Stimulated activated CD8-positive, alpha-beta memory T cell treated with anti-CD3 and anti-CD28 coated beads, Interleukin-4, amount 100 ng/mL, for 1 hour (primary cell): Measurements from ENCODE around the gene SSTR3.
A peak's percentile ranks its signal among the peaks of the same experiment; 100 is the strongest.
"Not testable (repeated sequence)": the region's sequence is repeated elsewhere in the genome, so short reads cannot be mapped to it uniquely, and the experiment has no call there.

ENCODE experiments used
- DNase-seq, 2 donors: peaks; one replicate each; pipeline ENCODE4 v3.0.0-alpha.2; 2020; ENCODE audit warnings: low read depth in 2 of 2, low spot score in 1 of 2

The SSTR3 gene

GRCh38 chr22:37211866-37212173, 457 bp downstream of the SSTR3 start:
- no peak for DNase-seq

DNA sequence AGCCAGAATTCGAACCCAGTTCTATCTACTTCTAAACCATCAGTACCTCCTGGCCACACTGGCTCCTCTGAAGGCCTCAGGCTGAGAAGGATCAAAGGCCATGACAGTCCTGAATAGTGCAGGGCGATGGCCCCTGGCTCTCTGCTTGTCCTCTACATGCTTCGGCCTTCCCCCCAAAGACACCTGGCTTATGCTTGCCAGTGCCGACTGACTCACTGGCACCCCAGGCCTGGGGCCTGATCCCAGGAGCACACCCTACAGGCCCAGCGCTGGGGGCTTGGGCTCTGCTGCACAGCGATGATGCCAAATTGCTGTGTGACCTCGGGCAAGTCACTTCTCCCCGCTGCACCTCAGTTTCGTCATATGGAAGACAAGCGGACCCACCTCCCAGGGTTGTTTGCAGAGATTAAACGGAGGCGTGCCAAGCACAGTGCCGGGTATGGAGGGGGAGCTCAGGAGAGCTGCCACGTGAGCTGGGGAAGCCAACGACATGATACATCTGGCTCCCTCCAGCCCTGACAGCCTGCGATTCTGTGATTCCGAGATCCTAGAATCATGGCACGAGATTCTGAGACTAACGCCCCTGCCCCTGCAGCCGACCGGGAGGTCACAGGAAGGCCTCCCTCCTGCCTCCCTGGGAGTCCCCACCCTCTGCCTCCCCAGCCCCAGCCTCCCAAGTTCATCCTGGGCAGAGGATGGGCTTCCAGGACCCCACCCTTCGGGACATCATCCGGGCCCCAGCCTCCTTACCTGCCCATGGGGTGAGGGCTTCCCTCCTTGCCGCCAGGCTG, 1.0 kb downstream of the SSTR3 start:
- no peak for DNase-seq

GRCh38 chr22:37210041-37210803, 2.1 kb downstream of the SSTR3 start:
- no peak for DNase-seq

DNA sequence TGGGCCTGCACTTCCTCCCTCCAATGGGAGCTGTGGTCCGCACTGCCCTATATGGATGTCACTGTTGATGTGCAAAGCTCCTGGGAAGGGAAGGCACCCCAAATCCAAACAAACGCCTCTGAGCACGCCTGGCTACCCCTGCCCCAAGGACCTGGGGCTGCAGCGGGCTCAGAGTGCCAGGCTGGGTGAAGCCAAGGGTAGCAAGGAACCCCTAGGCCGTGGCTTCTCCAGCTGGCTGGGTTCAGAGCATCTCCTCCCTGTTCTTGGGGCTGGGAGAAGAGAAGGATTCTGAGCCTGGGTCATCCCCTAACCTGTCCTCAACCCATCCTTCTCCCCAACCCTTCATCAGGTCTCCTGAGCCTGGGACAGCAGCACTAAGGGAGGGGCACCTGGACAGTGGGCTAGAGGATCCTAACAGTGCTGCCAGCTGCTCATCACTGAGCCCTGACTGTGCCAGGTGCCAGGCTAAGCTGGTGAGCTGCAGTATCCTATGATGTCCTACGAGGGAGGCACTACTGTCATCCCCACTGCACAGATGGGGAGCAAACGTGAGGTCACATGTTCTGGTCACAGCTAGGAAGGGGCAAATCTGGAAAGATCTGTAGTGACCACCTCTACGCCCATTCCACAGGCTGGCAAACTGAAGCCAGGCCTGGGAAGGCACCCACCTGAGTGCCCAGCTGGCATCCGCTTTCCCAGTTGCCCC, 3.0 kb downstream of the SSTR3 start:
- DNase-seq: no peak

- DNase-seq: no peak
Measured at GRCh38 chr22:37208401-37209139, 3.7 kb downstream of the SSTR3 start.

- DNase-seq: no peak
Measured at GRCh38 chr22:37207981-37208380, 4.3 kb downstream of the SSTR3 start.

DNA sequence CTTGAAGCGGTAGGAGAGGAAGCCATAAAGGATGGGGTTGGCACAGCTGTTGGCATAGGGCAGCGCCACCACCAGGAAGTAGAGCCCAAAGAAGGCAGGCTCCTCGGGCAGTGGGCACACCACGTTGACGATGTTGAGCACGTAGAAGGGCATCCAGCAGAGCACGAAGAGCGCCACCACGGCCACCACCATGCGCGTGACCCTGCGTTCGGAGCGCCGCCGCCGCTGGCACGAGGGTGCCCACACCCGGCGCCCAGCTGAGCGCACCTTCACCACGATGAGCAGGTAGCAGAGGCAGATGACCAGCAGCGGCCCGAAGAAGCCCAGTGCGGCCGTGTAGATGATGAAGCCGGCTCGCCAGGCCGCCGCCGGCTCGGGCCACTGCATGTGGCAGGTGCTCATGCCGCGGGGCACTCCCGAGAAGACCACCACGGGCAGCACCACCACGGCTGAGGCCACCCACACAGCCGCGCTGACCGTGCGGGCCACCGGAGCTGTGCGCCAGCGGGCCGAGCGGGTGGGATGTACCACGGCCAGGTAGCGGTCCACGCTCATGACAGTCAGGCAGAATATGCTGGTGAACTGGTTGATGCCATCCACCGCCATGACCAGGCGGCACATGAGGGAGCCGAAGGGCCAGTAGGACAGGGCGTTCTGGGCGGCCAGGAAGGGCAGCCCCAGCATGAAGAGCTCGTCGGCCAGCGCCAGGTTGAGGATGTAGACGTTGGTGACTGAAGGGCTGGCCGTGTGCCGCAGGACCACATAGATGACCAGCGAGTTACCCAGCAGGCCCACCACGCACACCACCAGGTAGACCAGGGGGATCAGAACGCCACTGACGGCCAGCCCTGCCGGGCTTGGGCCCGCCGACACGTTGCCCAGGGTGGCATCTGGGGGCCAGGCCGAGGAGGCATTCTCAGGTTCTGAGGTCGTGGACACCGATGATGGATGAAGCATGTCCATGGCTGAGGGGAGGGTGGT, 5.1 kb downstream of the SSTR3 start:
- DNase-seq: no peak

DNA sequence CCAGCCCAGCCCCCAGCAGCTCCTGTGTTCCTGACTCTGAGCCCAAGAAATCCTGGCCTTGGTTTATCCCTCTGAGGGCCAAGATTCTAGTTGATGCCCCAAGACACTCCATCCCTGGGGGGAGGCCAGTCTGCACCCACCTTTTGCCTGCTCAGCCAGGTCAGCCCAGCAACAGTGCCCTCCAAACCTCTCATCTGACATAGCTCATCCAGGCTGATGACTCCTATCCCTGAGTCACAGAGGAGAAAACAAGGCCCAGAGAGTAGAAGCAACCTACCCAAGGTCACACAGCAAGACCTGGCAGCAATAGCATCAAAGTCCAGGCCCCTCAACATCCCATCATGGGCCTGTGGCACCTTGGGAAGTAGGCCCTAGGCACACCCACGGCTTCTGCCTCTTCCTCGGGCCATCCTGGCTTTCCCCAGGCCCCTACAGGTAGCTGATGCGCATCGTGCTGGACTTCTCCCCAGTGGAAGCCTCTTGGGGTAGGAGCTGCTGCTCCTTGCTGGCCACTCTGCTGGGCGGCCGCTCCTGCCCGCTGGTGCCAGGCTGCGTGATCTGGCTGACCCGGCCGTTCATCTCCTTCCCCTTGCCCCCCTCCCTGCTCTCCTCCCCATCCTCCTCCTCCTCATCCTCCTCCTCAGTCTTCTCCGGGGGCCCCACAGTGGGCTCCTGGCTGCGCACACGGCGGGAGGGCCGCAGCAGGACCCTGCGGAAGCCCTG, 6.0 kb downstream of the SSTR3 start:
- no peak for DNase-seq

GRCh38 chr22:37205046-37205445, 7.2 kb downstream of the SSTR3 start:
- DNase-seq: no peak

DNA sequence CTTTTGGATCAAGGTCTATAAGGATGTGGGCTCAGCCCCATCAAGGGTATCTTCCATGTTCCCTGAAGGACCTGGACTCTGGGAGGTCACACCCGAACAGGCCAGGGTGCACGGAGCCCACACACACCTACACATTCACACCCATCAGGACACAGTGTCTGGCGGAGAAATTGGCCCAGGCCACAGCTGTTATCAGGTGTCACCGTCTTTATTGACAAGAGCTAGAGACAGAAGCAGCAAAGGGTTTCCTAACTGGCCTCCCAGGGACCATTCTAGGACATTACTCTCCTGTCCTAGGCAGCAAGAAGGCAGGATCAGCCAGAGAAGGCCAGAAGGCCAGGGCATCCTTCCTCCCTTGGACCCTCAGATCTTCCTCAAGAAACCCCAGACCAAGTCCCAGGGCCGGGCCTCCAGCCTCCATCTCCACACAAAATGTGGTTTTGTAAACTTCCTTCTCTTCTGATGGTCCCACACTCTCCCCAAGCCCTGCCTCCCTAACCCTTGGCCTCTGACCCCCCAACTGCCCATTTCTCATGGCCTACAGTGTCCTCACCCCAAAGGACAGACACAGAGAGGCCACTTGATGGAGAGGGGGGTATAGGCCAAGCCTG, 8.1 kb downstream of the SSTR3 start:
- DNase-seq: no peak

- DNase-seq: no peak
Measured at GRCh38 chr22:37203354-37204044, 8.8 kb downstream of the SSTR3 start.

- no peak for DNase-seq
Measured at GRCh38 chr22:37202716-37203115, 9.6 kb downstream of the SSTR3 start.

- no peak for DNase-seq
Measured at GRCh38 chr22:37202001-37202555, 10.2 kb downstream of the SSTR3 start.

DNA sequence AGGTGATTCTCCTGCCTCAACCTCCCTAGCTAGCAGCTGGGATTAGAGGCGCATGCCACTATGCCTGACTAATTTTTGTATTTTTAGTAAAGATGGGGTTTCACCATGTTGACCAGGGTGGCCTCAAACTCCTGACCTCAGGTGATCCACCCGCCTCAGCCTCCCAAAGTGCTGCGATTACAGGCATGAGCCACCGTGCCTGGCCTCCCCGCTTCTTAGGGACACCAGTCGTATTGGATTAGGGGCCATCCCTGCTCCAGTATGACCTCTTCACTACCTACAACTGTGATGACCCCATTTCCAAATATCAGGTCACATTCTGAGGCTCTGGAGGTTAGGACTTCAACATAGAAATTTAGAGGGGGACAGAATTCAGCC, 10.8 kb downstream of the SSTR3 start:
- DNase-seq: not testable (repeated sequence)

- DNase-seq: no peak
Measured at GRCh38 chr22:37199760-37200108, 12.5 kb downstream of the SSTR3 start.

GRCh38 chr22:37199103-37199759, 13.0 kb downstream of the SSTR3 start:
- peak; percentile 94 to 97 for DNase-seq

DNA sequence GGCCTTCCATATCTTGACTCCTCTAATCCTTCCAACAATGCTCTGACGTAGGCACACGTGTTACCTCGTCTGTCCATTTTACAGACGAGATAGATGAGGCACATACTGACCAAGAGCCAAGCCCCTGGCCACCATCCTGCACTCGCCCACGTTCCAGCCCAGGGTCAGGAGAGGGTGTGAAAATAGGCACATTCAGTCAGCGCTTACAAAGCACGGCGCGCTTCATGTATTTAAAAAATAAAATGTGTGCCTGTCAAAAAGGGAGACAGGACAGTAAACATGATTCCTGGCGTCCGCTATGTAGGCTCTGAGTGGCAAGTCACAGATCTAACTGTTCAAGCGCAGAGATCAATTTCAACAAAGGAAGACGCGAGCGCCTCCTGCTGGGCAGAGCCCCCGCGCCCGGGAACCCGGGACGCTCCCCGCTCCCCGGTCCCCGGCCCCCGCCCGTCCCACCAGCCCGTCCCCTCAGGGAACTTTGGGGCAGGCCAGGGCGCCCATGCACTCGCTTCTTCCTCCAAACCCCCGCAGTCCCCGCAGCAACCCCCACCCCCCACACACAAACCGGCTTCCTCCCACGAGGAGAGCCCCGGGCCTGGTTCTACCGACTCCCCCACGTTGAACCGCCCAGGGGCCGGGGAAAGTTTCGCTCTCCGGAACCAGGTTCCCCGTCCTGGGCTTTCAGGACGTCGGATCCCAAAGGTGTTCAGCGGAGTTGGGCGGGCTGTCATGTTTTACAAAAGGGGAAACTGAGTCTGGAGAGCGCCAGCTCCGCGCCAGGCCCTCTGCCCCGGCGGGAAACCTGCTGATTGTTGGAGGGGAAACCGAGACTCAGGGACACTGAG, 13.8 kb downstream of the SSTR3 start:
- DNase-seq: peak; percentile 87 to 89
